WTC11 (cell line): ENCODE measurements around the gene ENPP7. TPM values are rescaled to one million over a fixed set of nuclear protein-coding genes. Genes with fewer than 3 reads are reported as not detected.

Experiments
- ATAC-seq: fragments of 200-7000 bp; cut with Tn5 transposase; 2 replicates; pipeline ENCODE4 v1.10.0; 2021; ENCODE audit warnings: mild to moderate bottlenecking, moderate library complexity
- CTCF ChIA-PET: fragments of 300-600 bp; sonication (Branson Sonifier 250); formaldehyde crosslinking; loops from one replicate; lab custom pipeline; 2021; ENCODE audit warnings: antibody characterized with exemption; lab: Charles Lee
- POLR2A ChIA-PET: fragments of 350-600 bp; sonication (Branson Sonifier 250); formaldehyde crosslinking; loops from one replicate; lab custom pipeline; 2021; ENCODE audit warnings: antibody characterized with exemption; lab: Charles Lee
- DNase-seq: peaks from one replicate; pipeline ENCODE4 v3.0.0; 2021; ENCODE audit warnings: low spot score
- H3K27ac Mint-ChIP-seq: 2 replicates; pipeline ENCODE4 v1.8.0; 2021; ENCODE audit warnings: mixed read lengths
- H3K27me3 Mint-ChIP-seq: 2 replicates; pipeline ENCODE4 v1.8.0; 2021; ENCODE audit warnings: low read depth, mild to moderate bottlenecking, moderate library complexity, mixed read lengths
- H3K36me3 Mint-ChIP-seq: 2 replicates; pipeline ENCODE4 v1.8.0; 2021; ENCODE audit warnings: mixed read lengths
- H3K4me1 Mint-ChIP-seq: 2 replicates; pipeline ENCODE4 v1.8.0; 2022; ENCODE audit warnings: mixed read lengths
- H3K4me3 Mint-ChIP-seq: 2 replicates; pipeline ENCODE4 v1.8.0; 2021; ENCODE audit warnings: mild to moderate bottlenecking, moderate library complexity, mixed read lengths
- H3K9me3 Mint-ChIP-seq: 2 replicates; pipeline ENCODE4 v1.8.0; 2021; ENCODE audit warnings: mixed read lengths
- CREB1 ChIP-seq: sonication (generic); formaldehyde crosslinking; IDR thresholded peaks from 2 replicates; pipeline ENCODE4 v1.8.0; 2023; ENCODE audit warnings: mild to moderate bottlenecking, missing genetic modification reagents
- ETV6 ChIP-seq: sonication (generic); formaldehyde crosslinking; IDR thresholded peaks from 2 replicates; pipeline ENCODE4 v1.8.1; 2022; ENCODE audit warnings: mild to moderate bottlenecking, missing genetic modification reagents
- HMGA2 ChIP-seq: fragments of 250-450 bp; sonication (Bioruptor Pico); IDR thresholded peaks from 2 replicates; pipeline ENCODE4 v1.4.0; 2021; ENCODE audit warnings: mild to moderate bottlenecking, moderate library complexity
- NFYB ChIP-seq: sonication (generic); formaldehyde crosslinking; conservative IDR thresholded peaks from 2 replicates; pipeline ENCODE4 v1.8.0; 2022; ENCODE audit warnings: low read depth, missing genetic modification reagents
- OVOL2 ChIP-seq: fragments of 250-450 bp; sonication (Bioruptor Pico); IDR thresholded peaks from 2 replicates; pipeline ENCODE4 v1.9.0; 2021; ENCODE audit warnings: mild to moderate bottlenecking, borderline replicate concordance
- PRRX2 ChIP-seq: fragments of 250-450 bp; sonication (Bioruptor Pico); IDR thresholded peaks from 2 replicates; pipeline ENCODE4 v1.8.0; 2021; ENCODE audit warnings: mild to moderate bottlenecking
- RORB ChIP-seq: fragments of 250-450 bp; sonication (Bioruptor Pico); IDR thresholded peaks from 2 replicates; pipeline ENCODE4 v1.9.0; 2021; ENCODE audit warnings: mild to moderate bottlenecking
- TEAD1 ChIP-seq: sonication (generic); formaldehyde crosslinking; IDR thresholded peaks from 2 replicates; pipeline ENCODE4 v1.8.0; 2022; ENCODE audit warnings: mild to moderate bottlenecking, missing genetic modification reagents
- TEAD4 ChIP-seq: sonication (generic); formaldehyde crosslinking; IDR thresholded peaks from 2 replicates; pipeline ENCODE4 v1.8.0; 2022; ENCODE audit warnings: mild to moderate bottlenecking, missing genetic modification reagents
- ZNF416 ChIP-seq: fragments of 250-450 bp; sonication (Bioruptor Pico); IDR thresholded peaks from 2 replicates; pipeline ENCODE4 v1.9.0; 2021; ENCODE audit warnings: mild to moderate bottlenecking, inconsistent platforms
- ZNF423 ChIP-seq: fragments of 250-450 bp; sonication (Bioruptor Pico); IDR thresholded peaks from 2 replicates; pipeline ENCODE4 v2.1.2; 2022; ENCODE audit warnings: mild to moderate bottlenecking, moderate library complexity
- total RNA-seq: library from RNA; stranded (reverse); gene quantifications from 3 replicates; pipeline ENCODE4 v1.2.3, GENCODE V29; 2021
- TF ChIP-seq, protein P1 (sequence below): sonication (generic); formaldehyde crosslinking; IDR thresholded peaks from 2 replicates; pipeline ENCODE4 v1.8.0; 2022; ENCODE audit warnings: mild to moderate bottlenecking, missing genetic modification reagents
- TF ChIP-seq, protein P2 (sequence below): sonication (generic); formaldehyde crosslinking; IDR thresholded peaks from 2 replicates; pipeline ENCODE4 v1.8.0; 2023; ENCODE audit warnings: missing genetic modification reagents, mild to moderate bottlenecking, borderline replicate concordance
- TF ChIP-seq, protein P3 (sequence below): fragments of 250-450 bp; sonication (Bioruptor Pico); conservative IDR thresholded peaks from 2 replicates; pipeline ENCODE4 v1.9.0; 2021; ENCODE audit warnings: mild to moderate bottlenecking
- TF ChIP-seq, protein P4 (sequence below): sonication (generic); formaldehyde crosslinking; IDR thresholded peaks from 2 replicates; pipeline ENCODE4 v1.8.1; 2022; ENCODE audit warnings: mild to moderate bottlenecking, moderate library complexity, missing genetic modification reagents
- TF ChIP-seq, protein P5 (sequence below): sonication (generic); formaldehyde crosslinking; IDR thresholded peaks from 2 replicates; pipeline ENCODE4 v1.8.1; 2022; ENCODE audit warnings: low read depth, missing genetic modification reagents, borderline replicate concordance
- TF ChIP-seq, protein P6 (sequence below): sonication (generic); formaldehyde crosslinking; IDR thresholded peaks from 2 replicates; pipeline ENCODE4 v1.8.1; 2023; ENCODE audit warnings: mild to moderate bottlenecking, missing genetic modification reagents
- TF ChIP-seq, protein P7 (sequence below): sonication (generic); formaldehyde crosslinking; IDR thresholded peaks from 2 replicates; pipeline ENCODE4 v1.8.0; 2022; ENCODE audit warnings: mild to moderate bottlenecking, missing genetic modification reagents
- TF ChIP-seq, protein P8 (sequence below): fragments of 250-450 bp; sonication (Bioruptor Pico); IDR thresholded peaks from 2 replicates; pipeline ENCODE4 v1.9.0; 2021; ENCODE audit warnings: mild to moderate bottlenecking
- TF ChIP-seq, protein P9 (sequence below): fragments of 250-450 bp; sonication (Bioruptor Pico); IDR thresholded peaks from 2 replicates; pipeline ENCODE4 v1.8.0; 2021; ENCODE audit warnings: mild to moderate bottlenecking

The ENPP7 gene
- total RNA-seq, 1 experiment from 2014 or later = not detected

DNA sequence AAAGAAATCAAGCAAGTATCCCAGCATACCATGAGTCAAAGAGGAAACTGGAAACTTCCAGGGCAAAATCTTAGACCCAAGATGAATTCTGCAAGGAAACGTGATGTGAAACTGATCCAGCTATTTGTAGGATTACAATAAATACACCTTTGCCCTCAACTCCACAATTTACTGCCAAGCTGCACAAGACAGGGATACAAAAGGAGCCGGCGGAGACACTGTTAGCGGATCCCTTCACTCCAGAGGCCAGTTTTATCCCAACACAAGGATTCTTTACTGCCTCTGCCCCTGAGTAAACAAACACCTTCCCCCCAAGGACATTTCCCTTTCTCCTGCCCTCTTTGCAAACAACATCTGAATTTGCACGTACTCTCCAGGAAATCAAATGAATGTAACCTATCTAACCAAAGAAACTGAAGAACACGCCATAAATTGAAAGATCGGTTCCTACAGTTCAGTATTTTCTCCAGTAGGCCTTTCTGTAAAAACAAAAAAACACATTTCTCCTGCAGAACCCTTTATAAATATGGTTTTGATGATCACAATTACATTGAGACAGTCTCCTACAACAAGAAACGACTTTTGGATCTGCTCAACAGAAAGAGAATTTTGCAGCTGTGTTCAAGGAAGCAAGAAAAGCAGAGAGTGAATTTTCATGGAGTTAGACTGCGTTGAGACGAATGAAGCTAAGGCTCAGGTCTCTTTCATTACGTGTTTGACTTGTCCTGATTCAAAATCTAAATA is 45.8 kb downstream of the ENPP7 start:
- H3K27ac Mint-ChIP-seq = peak overlapping the region; percentile 93
- DNase-seq (no peak), ATAC-seq (no peak)
- TF ChIP-seq TEAD1 (no peak), CREB1 (CRISPR knock-in tag) (no peak), ZNF416 (CRISPR knock-in tag) (no peak), HMGA2 (CRISPR knock-in tag) (no peak), TEAD4 (CRISPR knock-in tag) (no peak), NFYB (CRISPR knock-in tag) (no peak), OVOL2 (CRISPR knock-in tag) (no peak), PRRX2 (CRISPR knock-in tag) (no peak), RORB (no peak), ETV6 (CRISPR knock-in tag) (no peak), ZNF423 (CRISPR knock-in tag) (no peak)
- TF ChIP-seq, protein P1, sequence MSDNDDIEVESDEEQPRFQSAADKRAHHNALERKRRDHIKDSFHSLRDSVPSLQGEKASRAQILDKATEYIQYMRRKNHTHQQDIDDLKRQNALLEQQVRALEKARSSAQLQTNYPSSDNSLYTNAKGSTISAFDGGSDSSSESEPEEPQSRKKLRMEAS = no peak
- TF ChIP-seq, protein P2, sequence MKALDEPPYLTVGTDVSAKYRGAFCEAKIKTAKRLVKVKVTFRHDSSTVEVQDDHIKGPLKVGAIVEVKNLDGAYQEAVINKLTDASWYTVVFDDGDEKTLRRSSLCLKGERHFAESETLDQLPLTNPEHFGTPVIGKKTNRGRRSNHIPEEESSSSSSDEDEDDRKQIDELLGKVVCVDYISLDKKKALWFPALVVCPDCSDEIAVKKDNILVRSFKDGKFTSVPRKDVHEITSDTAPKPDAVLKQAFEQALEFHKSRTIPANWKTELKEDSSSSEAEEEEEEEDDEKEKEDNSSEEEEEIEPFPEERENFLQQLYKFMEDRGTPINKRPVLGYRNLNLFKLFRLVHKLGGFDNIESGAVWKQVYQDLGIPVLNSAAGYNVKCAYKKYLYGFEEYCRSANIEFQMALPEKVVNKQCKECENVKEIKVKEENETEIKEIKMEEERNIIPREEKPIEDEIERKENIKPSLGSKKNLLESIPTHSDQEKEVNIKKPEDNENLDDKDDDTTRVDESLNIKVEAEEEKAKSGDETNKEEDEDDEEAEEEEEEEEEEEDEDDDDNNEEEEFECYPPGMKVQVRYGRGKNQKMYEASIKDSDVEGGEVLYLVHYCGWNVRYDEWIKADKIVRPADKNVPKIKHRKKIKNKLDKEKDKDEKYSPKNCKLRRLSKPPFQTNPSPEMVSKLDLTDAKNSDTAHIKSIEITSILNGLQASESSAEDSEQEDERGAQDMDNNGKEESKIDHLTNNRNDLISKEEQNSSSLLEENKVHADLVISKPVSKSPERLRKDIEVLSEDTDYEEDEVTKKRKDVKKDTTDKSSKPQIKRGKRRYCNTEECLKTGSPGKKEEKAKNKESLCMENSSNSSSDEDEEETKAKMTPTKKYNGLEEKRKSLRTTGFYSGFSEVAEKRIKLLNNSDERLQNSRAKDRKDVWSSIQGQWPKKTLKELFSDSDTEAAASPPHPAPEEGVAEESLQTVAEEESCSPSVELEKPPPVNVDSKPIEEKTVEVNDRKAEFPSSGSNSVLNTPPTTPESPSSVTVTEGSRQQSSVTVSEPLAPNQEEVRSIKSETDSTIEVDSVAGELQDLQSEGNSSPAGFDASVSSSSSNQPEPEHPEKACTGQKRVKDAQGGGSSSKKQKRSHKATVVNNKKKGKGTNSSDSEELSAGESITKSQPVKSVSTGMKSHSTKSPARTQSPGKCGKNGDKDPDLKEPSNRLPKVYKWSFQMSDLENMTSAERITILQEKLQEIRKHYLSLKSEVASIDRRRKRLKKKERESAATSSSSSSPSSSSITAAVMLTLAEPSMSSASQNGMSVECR (CRISPR knock-in tag) = no peak
- TF ChIP-seq, protein P3, sequence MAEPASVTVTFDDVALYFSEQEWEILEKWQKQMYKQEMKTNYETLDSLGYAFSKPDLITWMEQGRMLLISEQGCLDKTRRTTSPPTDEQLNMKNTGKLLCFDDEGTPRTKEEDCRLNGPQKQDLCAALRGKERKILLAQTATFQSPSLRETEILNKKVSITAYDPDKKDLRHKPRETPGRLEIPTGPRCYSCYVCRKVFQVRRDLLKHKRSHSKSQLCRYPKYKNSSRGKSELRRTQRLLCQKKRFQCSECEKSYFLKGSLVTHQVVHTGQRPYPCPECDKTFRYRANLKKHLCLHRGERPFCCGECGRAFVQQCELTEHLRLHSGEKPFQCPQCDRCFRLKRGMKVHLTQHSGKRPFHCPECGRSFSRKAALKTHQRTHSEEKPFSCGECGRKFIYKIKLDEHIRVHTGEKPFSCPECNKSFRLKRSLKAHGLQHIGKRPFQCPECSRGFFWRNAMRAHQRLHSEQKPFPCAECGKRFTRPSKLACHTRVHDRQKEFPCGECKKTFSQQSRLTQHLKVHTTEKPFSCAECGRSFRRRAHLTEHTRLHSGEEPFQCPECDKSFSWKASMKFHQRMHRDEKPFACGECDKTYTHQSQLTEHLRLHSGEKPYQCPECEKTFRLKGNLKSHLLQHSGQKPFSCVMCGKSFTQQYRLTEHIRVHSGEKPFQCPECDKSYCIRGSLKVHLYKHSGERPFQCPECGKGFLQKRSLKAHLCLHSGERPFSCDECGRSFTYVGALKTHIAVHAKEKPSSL (CRISPR knock-in tag) = no peak
- TF ChIP-seq, protein P4, sequence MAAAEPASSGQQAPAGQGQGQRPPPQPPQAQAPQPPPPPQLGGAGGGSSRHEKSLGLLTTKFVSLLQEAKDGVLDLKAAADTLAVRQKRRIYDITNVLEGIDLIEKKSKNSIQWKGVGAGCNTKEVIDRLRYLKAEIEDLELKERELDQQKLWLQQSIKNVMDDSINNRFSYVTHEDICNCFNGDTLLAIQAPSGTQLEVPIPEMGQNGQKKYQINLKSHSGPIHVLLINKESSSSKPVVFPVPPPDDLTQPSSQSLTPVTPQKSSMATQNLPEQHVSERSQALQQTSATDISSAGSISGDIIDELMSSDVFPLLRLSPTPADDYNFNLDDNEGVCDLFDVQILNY (CRISPR knock-in tag) = no peak
- TF ChIP-seq, protein P5, sequence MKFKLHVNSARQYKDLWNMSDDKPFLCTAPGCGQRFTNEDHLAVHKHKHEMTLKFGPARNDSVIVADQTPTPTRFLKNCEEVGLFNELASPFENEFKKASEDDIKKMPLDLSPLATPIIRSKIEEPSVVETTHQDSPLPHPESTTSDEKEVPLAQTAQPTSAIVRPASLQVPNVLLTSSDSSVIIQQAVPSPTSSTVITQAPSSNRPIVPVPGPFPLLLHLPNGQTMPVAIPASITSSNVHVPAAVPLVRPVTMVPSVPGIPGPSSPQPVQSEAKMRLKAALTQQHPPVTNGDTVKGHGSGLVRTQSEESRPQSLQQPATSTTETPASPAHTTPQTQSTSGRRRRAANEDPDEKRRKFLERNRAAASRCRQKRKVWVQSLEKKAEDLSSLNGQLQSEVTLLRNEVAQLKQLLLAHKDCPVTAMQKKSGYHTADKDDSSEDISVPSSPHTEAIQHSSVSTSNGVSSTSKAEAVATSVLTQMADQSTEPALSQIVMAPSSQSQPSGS (CRISPR knock-in tag) = no peak
- TF ChIP-seq, protein P6, sequence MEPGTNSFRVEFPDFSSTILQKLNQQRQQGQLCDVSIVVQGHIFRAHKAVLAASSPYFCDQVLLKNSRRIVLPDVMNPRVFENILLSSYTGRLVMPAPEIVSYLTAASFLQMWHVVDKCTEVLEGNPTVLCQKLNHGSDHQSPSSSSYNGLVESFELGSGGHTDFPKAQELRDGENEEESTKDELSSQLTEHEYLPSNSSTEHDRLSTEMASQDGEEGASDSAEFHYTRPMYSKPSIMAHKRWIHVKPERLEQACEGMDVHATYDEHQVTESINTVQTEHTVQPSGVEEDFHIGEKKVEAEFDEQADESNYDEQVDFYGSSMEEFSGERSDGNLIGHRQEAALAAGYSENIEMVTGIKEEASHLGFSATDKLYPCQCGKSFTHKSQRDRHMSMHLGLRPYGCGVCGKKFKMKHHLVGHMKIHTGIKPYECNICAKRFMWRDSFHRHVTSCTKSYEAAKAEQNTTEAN = no peak
- TF ChIP-seq, protein P7, sequence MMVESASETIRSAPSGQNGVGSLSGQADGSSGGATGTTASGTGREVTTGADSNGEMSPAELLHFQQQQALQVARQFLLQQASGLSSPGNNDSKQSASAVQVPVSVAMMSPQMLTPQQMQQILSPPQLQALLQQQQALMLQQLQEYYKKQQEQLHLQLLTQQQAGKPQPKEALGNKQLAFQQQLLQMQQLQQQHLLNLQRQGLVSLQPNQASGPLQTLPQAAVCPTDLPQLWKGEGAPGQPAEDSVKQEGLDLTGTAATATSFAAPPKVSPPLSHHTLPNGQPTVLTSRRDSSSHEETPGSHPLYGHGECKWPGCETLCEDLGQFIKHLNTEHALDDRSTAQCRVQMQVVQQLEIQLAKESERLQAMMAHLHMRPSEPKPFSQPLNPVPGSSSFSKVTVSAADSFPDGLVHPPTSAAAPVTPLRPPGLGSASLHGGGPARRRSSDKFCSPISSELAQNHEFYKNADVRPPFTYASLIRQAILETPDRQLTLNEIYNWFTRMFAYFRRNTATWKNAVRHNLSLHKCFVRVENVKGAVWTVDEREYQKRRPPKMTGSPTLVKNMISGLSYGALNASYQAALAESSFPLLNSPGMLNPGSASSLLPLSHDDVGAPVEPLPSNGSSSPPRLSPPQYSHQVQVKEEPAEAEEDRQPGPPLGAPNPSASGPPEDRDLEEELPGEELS (CRISPR knock-in tag) = no peak
- TF ChIP-seq, protein P8, sequence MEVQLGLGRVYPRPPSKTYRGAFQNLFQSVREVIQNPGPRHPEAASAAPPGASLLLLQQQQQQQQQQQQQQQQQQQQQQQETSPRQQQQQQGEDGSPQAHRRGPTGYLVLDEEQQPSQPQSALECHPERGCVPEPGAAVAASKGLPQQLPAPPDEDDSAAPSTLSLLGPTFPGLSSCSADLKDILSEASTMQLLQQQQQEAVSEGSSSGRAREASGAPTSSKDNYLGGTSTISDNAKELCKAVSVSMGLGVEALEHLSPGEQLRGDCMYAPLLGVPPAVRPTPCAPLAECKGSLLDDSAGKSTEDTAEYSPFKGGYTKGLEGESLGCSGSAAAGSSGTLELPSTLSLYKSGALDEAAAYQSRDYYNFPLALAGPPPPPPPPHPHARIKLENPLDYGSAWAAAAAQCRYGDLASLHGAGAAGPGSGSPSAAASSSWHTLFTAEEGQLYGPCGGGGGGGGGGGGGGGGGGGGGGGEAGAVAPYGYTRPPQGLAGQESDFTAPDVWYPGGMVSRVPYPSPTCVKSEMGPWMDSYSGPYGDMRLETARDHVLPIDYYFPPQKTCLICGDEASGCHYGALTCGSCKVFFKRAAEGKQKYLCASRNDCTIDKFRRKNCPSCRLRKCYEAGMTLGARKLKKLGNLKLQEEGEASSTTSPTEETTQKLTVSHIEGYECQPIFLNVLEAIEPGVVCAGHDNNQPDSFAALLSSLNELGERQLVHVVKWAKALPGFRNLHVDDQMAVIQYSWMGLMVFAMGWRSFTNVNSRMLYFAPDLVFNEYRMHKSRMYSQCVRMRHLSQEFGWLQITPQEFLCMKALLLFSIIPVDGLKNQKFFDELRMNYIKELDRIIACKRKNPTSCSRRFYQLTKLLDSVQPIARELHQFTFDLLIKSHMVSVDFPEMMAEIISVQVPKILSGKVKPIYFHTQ (CRISPR knock-in tag) = no peak
- TF ChIP-seq, protein P9, sequence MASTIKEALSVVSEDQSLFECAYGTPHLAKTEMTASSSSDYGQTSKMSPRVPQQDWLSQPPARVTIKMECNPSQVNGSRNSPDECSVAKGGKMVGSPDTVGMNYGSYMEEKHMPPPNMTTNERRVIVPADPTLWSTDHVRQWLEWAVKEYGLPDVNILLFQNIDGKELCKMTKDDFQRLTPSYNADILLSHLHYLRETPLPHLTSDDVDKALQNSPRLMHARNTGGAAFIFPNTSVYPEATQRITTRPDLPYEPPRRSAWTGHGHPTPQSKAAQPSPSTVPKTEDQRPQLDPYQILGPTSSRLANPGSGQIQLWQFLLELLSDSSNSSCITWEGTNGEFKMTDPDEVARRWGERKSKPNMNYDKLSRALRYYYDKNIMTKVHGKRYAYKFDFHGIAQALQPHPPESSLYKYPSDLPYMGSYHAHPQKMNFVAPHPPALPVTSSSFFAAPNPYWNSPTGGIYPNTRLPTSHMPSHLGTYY (CRISPR knock-in tag) = no peak
- CTCF ChIA-PET = interaction anchor here (1.0 to 6.9 kb wide), 13 partner anchors 11 to 232 kb away, joined by 3 to 83 read pairs (median 4); partner anchors contain the start of gene CBX8
- POLR2A ChIA-PET = interaction anchor here (0.5 to 1.0 kb wide), 3 partner anchors 13 to 225 kb away, joined by 3 to 4 read pairs (median 3); no protein-coding TSS in a partner anchor
- no peaks in the 10 kb centered on the region for H3K9me3 Mint-ChIP-seq
- H3K27me3 Mint-ChIP-seq = peaks cover 15% of the 10 kb centered on the region
- H3K4me3 Mint-ChIP-seq = peak overlapping the region; percentile 64
- peaks cover 21% of the 10 kb centered on the region for H3K36me3 Mint-ChIP-seq
- H3K4me1 Mint-ChIP-seq = peaks cover 54% of the 10 kb centered on the region
